ENCODE data around the gene NOP16. TPM values are rescaled to one million over a fixed set of nuclear protein-coding genes. Genes with fewer than 3 reads are reported as not detected.
A peak's percentile ranks its signal among the peaks of the same experiment; 100 is the strongest.

NOP16 gene
- 31.5 and 35.8 TPM in 2 replicates for total RNA-seq (2021)
- percentile 93 among the genes with signal in this experiment for Bru-seq, nascent RNA
- percentile 87 among the genes with signal in this experiment for BruChase-seq, experiment 1, labeled RNA remaining after a 2-hour chase
- percentile 95 among the genes with signal in this experiment for BruChase-seq, experiment 2, labeled RNA remaining after a 6-hour chase
- long read RNA-seq, transcript NOP16-207 (5 exons, 1,258 nt): major isoform, 57 of 86 reads
- long read RNA-seq, transcript NOP16-211 (5 exons, 954 nt): minor isoform, 11 of 86 reads
- long read RNA-seq, partial matches to known transcripts: 2 of 86 reads
- long read RNA-seq, other reads (novel, unspliced or antisense): 11 of 86 reads

GRCh38 chr5:176388444-176389134, at the start of gene NOP16, which contains the start of gene HIGD2A:
NOP16 (minus strand) TSS chr5:176388598; CDS start chr5:176388539, 59 bp downstream.
HIGD2A (plus strand) TSS chr5:176388751; CDS start chr5:176388820, 69 bp downstream.
- H3K27me3 ChIP-seq (ENCODE audit: insufficient read depth, low read depth): no peaks in the 10 kb centered on the region
- TF ChIP-seq EZH2 (IDR thresholded peaks at IDR 0.05; ENCODE audit: low read depth) (no peak), CTCF (conservative IDR thresholded peaks at IDR 0.05) (no peak)
- BruUV-seq (replicated peaks): no TSS peak
- peaks cover 19% of the 10 kb centered on the region for H4K20me1 ChIP-seq (ENCODE audit: insufficient read depth)
- H3K4me1 ChIP-seq (replicated peaks; ENCODE audit: insufficient read depth): peaks cover 22% of the 10 kb centered on the region
- no peaks in the 10 kb centered on the region for H3K9me2 ChIP-seq (ENCODE audit: insufficient read depth)
- H3F3A ChIP-seq (ENCODE audit: insufficient read depth, low read depth): peaks cover 31% of the 10 kb centered on the region
- H3K4me3 ChIP-seq: peak within 1 kb of the TSS; percentile 74
- peaks cover 28% of the 10 kb centered on the region for H3K36me3 ChIP-seq (ENCODE audit: low read depth)
- POLR2A ChIA-PET (ENCODE audit: unreplicated experiment): interaction anchor here (0.6 kb wide), 4 partner anchors 19 to 871 kb away, joined by 4 to 8 read pairs (median 5); no protein-coding TSS in a partner anchor
- CTCF ChIA-PET: interaction anchor here (0.8 kb wide), 1 partner anchor 59 kb away, joined by 3 read pairs; no protein-coding TSS in a partner anchor
- peak; percentile 95 to 98 for DNase-seq
- H3K4me2 ChIP-seq: peak within 1 kb of the TSS; percentile 88
- peak within 1 kb of the TSS; percentile 71 for H3K27ac ChIP-seq
- H2AFZ ChIP-seq: peak within 1 kb of the TSS; percentile 75
- peaks cover 40% of the 10 kb centered on the region for H3K79me2 ChIP-seq (ENCODE audit: low read depth)
- H3K9me3 ChIP-seq (ENCODE audit: insufficient read depth, low read depth): no peaks in the 10 kb centered on the region
- intact Hi-C loops (cut with micrococcal nuclease; ENCODE audit: unreplicated experiment): loop anchor here (1.0 to 10.0 kb wide), 6 partner anchors 22 to 436 kb away; partner anchors contain the start of genes FAF2, KIAA1191, RNF44 and TSPAN17

GRCh38 chr5:176436656-176437055, 48.3 kb upstream of the NOP16 start:
- peak overlapping the region; percentile 43 for H3K4me2 ChIP-seq
- intact Hi-C loops (cut with micrococcal nuclease; ENCODE audit: unreplicated experiment): no loop called here
- peaks cover 48% of the 10 kb centered on the region for H3K4me1 ChIP-seq (replicated peaks; ENCODE audit: insufficient read depth)
- H3K9me2 ChIP-seq (ENCODE audit: insufficient read depth): no peaks in the 10 kb centered on the region
- H2AFZ ChIP-seq: no peak overlapping the region
- no TSS peak for BruUV-seq (replicated peaks)
- H4K20me1 ChIP-seq (ENCODE audit: insufficient read depth): no peaks in the 10 kb centered on the region
- H3K27me3 ChIP-seq (ENCODE audit: insufficient read depth, low read depth): no peaks in the 10 kb centered on the region
- H3K79me2 ChIP-seq (ENCODE audit: low read depth): no peaks in the 10 kb centered on the region
- POLR2A ChIA-PET (ENCODE audit: unreplicated experiment): no interaction called here
- TF ChIP-seq EZH2 (IDR thresholded peaks at IDR 0.05; ENCODE audit: low read depth) (no peak), CTCF (conservative IDR thresholded peaks at IDR 0.05) (no peak)
- CTCF ChIA-PET: no interaction called here
- H3K27ac ChIP-seq: peak overlapping the region; percentile 56
- H3F3A ChIP-seq (ENCODE audit: insufficient read depth, low read depth): peaks cover 39% of the 10 kb centered on the region
- DNase-seq: peak in 1 of 2 experiments; percentile 57
- H3K36me3 ChIP-seq (ENCODE audit: low read depth): no peaks in the 10 kb centered on the region
- no peaks in the 10 kb centered on the region for H3K9me3 ChIP-seq (ENCODE audit: insufficient read depth, low read depth)
- peak overlapping the region; percentile 6; the same call in 1 of the 2 replicates for H3K4me3 ChIP-seq

- no peaks in the 10 kb centered on the region for H3K79me2 ChIP-seq (ENCODE audit: low read depth)
- H4K20me1 ChIP-seq (ENCODE audit: insufficient read depth): no peaks in the 10 kb centered on the region
- H3K27ac ChIP-seq: no peak overlapping the region
- no peaks in the 10 kb centered on the region for H3K36me3 ChIP-seq (ENCODE audit: low read depth)
- H3K4me2 ChIP-seq: no peak overlapping the region
- H3K27me3 ChIP-seq (ENCODE audit: insufficient read depth, low read depth): no peaks in the 10 kb centered on the region
- H3K4me3 ChIP-seq: no peak overlapping the region
- no TSS peak for BruUV-seq (replicated peaks)
- no peaks in the 10 kb centered on the region for H3K9me2 ChIP-seq (ENCODE audit: insufficient read depth)
- TF ChIP-seq CTCF (conservative IDR thresholded peaks at IDR 0.05) (no peak), EZH2 (IDR thresholded peaks at IDR 0.05; ENCODE audit: low read depth) (no peak)
- peaks cover 31% of the 10 kb centered on the region for H3K4me1 ChIP-seq (replicated peaks; ENCODE audit: insufficient read depth)
- no peaks in the 10 kb centered on the region for H3K9me3 ChIP-seq (ENCODE audit: insufficient read depth, low read depth)
- H2AFZ ChIP-seq: no peak overlapping the region
- ChIA-PET CTCF (no interaction called here), POLR2A (ENCODE audit: unreplicated experiment) (no interaction called here)
- intact Hi-C loops (cut with micrococcal nuclease; ENCODE audit: unreplicated experiment): no loop called here
- no peak for DNase-seq
- H3F3A ChIP-seq (ENCODE audit: insufficient read depth, low read depth): peaks cover 20% of the 10 kb centered on the region
These were observed 44.3 kb upstream of the NOP16 start for GRCh38 chr5:176432707-176433106.
